IMR-90 (cell line): ENCODE measurements around the gene MORN4.

ENCODE experiments used
- CEBPB ChIP-seq: IDR thresholded peaks from 2 replicates; pipeline ENCODE4 v1.6.1; 2012; ENCODE audit warnings: low read depth, low read length, improper control_type of control experiment
- CTCF ChIP-seq: conservative IDR thresholded peaks from 2 replicates; pipeline ENCODE4 v1.5.1; 2012; ENCODE audit warnings: mild to moderate bottlenecking, low read depth, low read length, improper control_type of control experiment

GRCh38 chr10:97648562-97649404 is 15.5 kb upstream of the MORN4 start:
- TF ChIP-seq CEBPB = no peak
- no peak for TF ChIP-seq CTCF
